A673 (cell line): ENCODE measurements around the gene DLGAP1. TPM values are rescaled to one million over a fixed set of nuclear protein-coding genes. Genes with fewer than 3 reads are reported as not detected.

ENCODE experiments used
- BruUV-seq: library from RNA; stranded (reverse); fragments of 400-500 nt; replicated peaks from 2 replicates; lab custom pipeline; 2021; lab: Mats Ljungman, UMichigan
- CTCF ChIA-PET: fragments of 300-600 bp; sonication (Branson Sonifier 250); formaldehyde crosslinking; loops from one replicate; lab custom pipeline; 2022; ENCODE audit warnings: antibody characterized with exemption; lab: Charles Lee
- POLR2A ChIA-PET: fragments of 300-600 bp; sonication (Branson Sonifier 250); formaldehyde crosslinking; loops from one replicate; lab custom pipeline; 2022; ENCODE audit warnings: antibody characterized with exemption; ENCODE audit not compliant: low non-redundant PET; lab: Charles Lee
- DNase-seq: peaks from one replicate; pipeline ENCODE4 v3.0.0-alpha.2; 2015; ENCODE audit warnings: low spot score
- H3K27ac ChIP-seq: fragments of 200-600 bp; sonication (generic); 2 replicates; pipeline ENCODE4 v1.5.1; 2016; ENCODE audit warnings: mixed run types, low read depth, mild to moderate bottlenecking, mixed read lengths, antibody characterized with exemption, low read length; ENCODE audit not compliant: poor library complexity, severe bottlenecking
- H3K27me3 ChIP-seq: fragments of 200-600 bp; sonication (generic); replicated peaks from 2 replicates; pipeline ENCODE4 v1.6.1; 2017; ENCODE audit warnings: mixed run types, low read depth, mild to moderate bottlenecking, mixed read lengths, antibody characterized with exemption, low read length; ENCODE audit not compliant: insufficient read depth, poor library complexity
- H3K36me3 ChIP-seq: fragments of 200-600 bp; sonication (generic); 2 replicates; pipeline ENCODE4 v1.6.1; 2016; ENCODE audit warnings: mixed run types, mild to moderate bottlenecking, mixed read lengths, antibody characterized with exemption, low read length; ENCODE audit not compliant: insufficient read depth, poor library complexity, severe bottlenecking
- H3K4me1 ChIP-seq: fragments of 200-600 bp; sonication (generic); 2 replicates; pipeline ENCODE4 v1.6.1; 2017; ENCODE audit warnings: mixed run types, mild to moderate bottlenecking, mixed read lengths, antibody characterized with exemption, low read length; ENCODE audit not compliant: insufficient read depth, poor library complexity, severe bottlenecking
- H3K4me3 ChIP-seq: fragments of 200-600 bp; sonication (generic); 2 replicates; pipeline ENCODE4 v1.5.1; 2016; ENCODE audit warnings: low read depth, mixed run types, mild to moderate bottlenecking, mixed read lengths, low read length; ENCODE audit not compliant: poor library complexity, severe bottlenecking
- H3K9me3 ChIP-seq: fragments of 200-600 bp; sonication (generic); 2 replicates; pipeline ENCODE4 v1.6.1; 2016; ENCODE audit warnings: mixed run types, low read depth, mild to moderate bottlenecking, mixed read lengths, antibody characterized with exemption, low read length; ENCODE audit not compliant: poor library complexity, severe bottlenecking
- EZH2 ChIP-seq: fragments of 200-600 bp; sonication (generic); IDR thresholded peaks from 2 replicates; pipeline ENCODE4 v1.6.1; 2017; ENCODE audit warnings: borderline replicate concordance, low read depth, mild to moderate bottlenecking, mixed read lengths, antibody characterized with exemption, low read length; ENCODE audit not compliant: poor library complexity, severe bottlenecking
- intact Hi-C: fragments of 100-400 bp; cut with micrococcal nuclease; formaldehyde crosslinking; loops from one replicate; pipeline ENCODE4 v1.10.0; 2022; ENCODE audit not compliant: unreplicated experiment
- total RNA-seq: library from RNA; stranded (reverse); gene quantifications from 2 replicates; pipeline ENCODE4 v1.2.3, GENCODE V29; 2021
- TF ChIP-seq, protein P1 (sequence below): fragments of 300-800, 200-600 bp; sonication (generic); conservative IDR thresholded peaks from 2 replicates; pipeline ENCODE4 v1.5.1; 2017; ENCODE audit warnings: low read depth, mild to moderate bottlenecking, antibody characterized with exemption, low read length, moderate library complexity, mixed read lengths

DLGAP1 gene
- total RNA-seq, 1 experiment from 2014 or later, result 135 TPM

DNA sequence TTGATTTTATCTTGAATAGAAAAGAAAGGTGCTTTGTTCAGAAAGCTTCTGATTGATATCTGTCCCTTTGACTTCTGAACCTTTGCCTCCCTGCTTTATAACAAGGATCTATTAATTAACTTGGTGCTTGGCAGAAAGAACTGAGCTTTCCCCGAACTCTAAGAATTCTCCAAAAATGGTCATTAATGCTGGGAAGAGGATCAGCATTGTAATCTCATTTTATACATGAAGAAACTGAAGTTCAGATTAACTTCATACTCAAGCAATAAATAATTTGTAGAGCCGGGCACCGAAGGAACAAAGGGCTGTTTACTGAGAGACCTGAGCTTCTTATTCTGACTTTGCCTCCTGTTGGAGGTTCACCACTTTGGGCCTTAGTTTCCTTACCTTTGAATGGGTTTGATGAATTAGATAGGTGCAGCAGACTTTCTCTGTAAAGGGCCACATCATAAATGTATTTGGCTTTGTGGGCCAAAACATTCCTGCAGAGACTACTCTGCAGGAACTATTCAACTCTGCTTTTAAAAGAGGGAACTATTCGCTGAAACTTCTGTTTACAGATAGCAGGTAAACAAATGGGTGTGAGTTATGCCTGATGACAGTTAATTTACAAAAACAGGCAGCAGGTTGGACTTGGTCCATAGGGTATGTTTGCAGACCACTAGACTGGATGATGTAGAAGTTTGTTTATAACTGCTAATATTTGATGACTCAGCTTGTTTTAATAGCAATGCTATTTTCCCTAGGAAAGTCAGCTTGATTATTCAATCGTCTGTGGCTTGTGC is 732.3 kb downstream of the DLGAP1 start:
- Histone ChIP-seq H3K9me3 (no peaks in the 10 kb centered on the region), H3K36me3 (peaks cover 43% of the 10 kb centered on the region), H3K4me3 (peak overlapping the region; percentile 12), H3K4me1 (peaks cover 58% of the 10 kb centered on the region), H3K27me3 (no peaks in the 10 kb centered on the region), H3K27ac (peak overlapping the region; percentile 88)
- CTCF ChIA-PET, result no interaction called here
- no peak for DNase-seq
- POLR2A ChIA-PET, result no interaction called here
- intact Hi-C loops, result no loop called here
- TF ChIP-seq, protein P1, sequence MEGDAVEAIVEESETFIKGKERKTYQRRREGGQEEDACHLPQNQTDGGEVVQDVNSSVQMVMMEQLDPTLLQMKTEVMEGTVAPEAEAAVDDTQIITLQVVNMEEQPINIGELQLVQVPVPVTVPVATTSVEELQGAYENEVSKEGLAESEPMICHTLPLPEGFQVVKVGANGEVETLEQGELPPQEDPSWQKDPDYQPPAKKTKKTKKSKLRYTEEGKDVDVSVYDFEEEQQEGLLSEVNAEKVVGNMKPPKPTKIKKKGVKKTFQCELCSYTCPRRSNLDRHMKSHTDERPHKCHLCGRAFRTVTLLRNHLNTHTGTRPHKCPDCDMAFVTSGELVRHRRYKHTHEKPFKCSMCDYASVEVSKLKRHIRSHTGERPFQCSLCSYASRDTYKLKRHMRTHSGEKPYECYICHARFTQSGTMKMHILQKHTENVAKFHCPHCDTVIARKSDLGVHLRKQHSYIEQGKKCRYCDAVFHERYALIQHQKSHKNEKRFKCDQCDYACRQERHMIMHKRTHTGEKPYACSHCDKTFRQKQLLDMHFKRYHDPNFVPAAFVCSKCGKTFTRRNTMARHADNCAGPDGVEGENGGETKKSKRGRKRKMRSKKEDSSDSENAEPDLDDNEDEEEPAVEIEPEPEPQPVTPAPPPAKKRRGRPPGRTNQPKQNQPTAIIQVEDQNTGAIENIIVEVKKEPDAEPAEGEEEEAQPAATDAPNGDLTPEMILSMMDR, result no peak
- no peak for TF ChIP-seq EZH2
- TSS peak; percentile 84 for BruUV-seq

DNA sequence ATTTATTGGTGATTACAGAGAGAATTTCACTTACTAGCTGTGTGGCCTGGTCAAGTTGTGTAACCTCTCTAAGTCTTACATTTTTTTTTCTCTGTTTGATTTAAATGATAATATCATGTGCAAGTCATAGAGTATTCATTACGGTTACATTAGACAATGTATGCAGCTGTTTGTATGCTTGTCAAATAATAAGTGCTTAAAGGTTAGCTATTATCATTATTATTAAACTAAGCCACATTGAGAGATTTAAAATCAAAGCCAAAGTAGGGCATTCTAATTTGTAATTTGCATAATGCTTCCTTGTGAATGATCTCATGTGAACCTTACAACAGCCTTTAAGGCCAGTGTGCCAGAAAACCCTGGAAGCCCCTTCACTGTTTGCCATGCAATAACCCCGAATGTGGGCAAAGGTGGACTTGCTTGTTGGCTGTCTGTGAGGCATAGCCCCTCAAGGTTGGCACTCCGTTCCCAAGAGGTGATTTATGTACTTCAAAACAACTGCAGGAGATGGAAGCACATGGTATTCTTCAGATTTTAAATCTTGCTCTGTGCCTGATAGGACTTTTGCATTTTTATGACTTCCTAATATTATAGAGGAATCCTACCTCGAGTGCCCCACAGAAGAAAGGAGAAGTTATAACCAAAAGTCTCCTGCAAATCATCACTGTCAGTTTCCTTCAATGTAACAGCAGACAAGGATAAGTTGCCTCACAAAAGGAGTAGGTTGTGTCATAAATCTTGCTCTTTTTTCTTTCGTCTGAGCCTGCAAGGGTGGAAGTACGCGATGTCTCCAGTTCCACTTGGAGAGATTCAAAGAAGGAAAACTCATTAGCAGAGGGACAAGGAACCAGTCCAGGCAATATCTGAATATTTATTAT is 733.1 kb downstream of the DLGAP1 start:
- TF ChIP-seq, protein P1, result no peak
- TF ChIP-seq EZH2, result no peak
- ChIA-PET CTCF (no interaction called here), POLR2A (interaction anchor here (0.6 kb wide), 2 partner anchors 52 to 145 kb away, joined by 4 read pairs; no protein-coding TSS in a partner anchor)
- Histone ChIP-seq H3K4me1 (peaks cover 64% of the 10 kb centered on the region), H3K36me3 (peaks cover 43% of the 10 kb centered on the region), H3K4me3 (peak overlapping the region; percentile 2), H3K9me3 (no peaks in the 10 kb centered on the region), H3K27me3 (no peaks in the 10 kb centered on the region), H3K27ac (peak overlapping the region; percentile 88)
- peak; percentile 77 for DNase-seq
- intact Hi-C loops, result no loop called here
- no TSS peak for BruUV-seq

DNA sequence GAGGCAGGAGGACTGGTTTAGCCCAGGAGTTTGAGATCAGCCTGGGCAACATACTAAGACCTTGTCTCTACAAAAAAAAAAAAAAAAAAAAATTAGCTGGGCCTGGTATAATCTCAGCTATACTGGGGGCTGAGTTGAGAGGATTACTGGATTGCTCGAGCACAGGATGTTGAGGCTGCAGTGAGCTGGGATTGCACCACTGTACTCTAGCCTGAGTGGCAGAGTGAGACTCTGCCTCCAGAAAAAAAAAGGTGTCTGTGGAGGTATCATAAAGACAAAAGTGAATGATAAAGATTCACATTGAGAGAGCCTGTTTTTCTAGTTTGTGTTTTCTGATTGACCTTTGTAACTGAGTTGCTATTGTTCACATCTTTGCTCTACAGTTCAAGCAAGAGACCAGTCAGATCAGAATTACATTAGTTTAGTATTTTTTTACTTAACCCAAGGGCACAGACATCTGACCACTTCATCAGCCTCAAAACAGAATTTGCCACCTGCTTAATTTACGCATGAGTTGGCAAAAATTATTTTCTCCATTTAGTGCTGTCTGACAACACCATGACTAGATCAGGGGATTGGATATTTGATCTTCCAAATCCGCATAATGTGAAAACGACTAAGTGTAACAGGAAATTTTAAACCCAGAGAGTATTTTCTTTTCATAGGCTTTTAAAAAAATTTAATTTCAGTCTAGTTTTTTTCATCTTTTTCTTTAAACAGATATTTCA is 734.1 kb downstream of the DLGAP1 start:
- H3K36me3 ChIP-seq, result peaks cover 39% of the 10 kb centered on the region
- peaks cover 75% of the 10 kb centered on the region for H3K4me1 ChIP-seq
- ChIA-PET POLR2A (interaction anchor here (0.6 kb wide), 2 partner anchors 22 to 146 kb away, joined by 3 to 4 read pairs; no protein-coding TSS in a partner anchor), CTCF (interaction anchor here (0.6 kb wide), 1 partner anchor 279 kb away, joined by 7 read pairs; no protein-coding TSS in a partner anchor)
- H3K27me3 ChIP-seq, result no peaks in the 10 kb centered on the region
- TF ChIP-seq, protein P1, result no peak
- TF ChIP-seq EZH2, result no peak
- H3K4me3 ChIP-seq, result no peak overlapping the region
- H3K27ac ChIP-seq, result peak overlapping the region; percentile 88
- intact Hi-C loops, result no loop called here
- BruUV-seq, result TSS peak; percentile 1
- DNase-seq, result peak; percentile 58
- no peaks in the 10 kb centered on the region for H3K9me3 ChIP-seq
